ENCODE data around the gene CDKN2AIP.

CDKN2AIP gene

DNA sequence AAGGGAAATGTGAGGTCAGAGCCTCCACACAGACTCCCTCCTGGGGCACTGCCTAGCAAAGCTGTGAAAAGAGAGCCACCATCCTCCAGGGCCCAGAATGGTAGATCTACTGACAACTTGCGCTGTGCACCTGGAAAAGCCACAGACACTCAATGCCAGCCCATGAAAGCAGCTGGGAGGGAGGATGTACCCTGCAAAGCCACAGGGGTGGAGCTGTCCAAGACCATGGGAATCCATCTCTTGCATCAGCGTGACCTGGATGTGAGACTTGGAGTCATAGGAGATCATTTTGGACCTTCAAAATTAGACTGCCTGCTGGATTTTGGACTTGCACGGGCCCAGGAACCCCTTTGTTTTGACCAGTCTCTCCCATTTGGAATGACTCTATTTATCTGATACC is 22.8 kb downstream of the CDKN2AIP start:
- TF ChIP-seq EZH2phosphoT487 (conservative IDR thresholded peaks at IDR 0.05; ENCODE audit: low read length), result no peak
- TF ChIP-seq, protein P1, sequence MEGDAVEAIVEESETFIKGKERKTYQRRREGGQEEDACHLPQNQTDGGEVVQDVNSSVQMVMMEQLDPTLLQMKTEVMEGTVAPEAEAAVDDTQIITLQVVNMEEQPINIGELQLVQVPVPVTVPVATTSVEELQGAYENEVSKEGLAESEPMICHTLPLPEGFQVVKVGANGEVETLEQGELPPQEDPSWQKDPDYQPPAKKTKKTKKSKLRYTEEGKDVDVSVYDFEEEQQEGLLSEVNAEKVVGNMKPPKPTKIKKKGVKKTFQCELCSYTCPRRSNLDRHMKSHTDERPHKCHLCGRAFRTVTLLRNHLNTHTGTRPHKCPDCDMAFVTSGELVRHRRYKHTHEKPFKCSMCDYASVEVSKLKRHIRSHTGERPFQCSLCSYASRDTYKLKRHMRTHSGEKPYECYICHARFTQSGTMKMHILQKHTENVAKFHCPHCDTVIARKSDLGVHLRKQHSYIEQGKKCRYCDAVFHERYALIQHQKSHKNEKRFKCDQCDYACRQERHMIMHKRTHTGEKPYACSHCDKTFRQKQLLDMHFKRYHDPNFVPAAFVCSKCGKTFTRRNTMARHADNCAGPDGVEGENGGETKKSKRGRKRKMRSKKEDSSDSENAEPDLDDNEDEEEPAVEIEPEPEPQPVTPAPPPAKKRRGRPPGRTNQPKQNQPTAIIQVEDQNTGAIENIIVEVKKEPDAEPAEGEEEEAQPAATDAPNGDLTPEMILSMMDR (IDR thresholded peaks at IDR 0.05; ENCODE audit: insufficient read depth, low read length, poor library complexity, severe bottlenecking), result no peak
- Histone ChIP-seq H3K4me2 (ENCODE audit: low read depth, low read length, poor library complexity, severe bottlenecking) (no peak overlapping the region), H3F3A (ENCODE audit: insufficient read depth) (no peaks in the 10 kb centered on the region), H3K27ac (ENCODE audit: low read depth, low read length) (no peak overlapping the region), H3K27me3 (ENCODE audit: low read length) (no peaks in the 10 kb centered on the region), H3K79me2 (ENCODE audit: insufficient read depth, low read length) (no peaks in the 10 kb centered on the region), H3K4me3 (ENCODE audit: insufficient read depth, low read length, poor library complexity, severe bottlenecking) (no peak overlapping the region), H3K36me3 (ENCODE audit: low read length) (no peaks in the 10 kb centered on the region), H4K20me1 (ENCODE audit: low read depth, low read length) (no peaks in the 10 kb centered on the region), H3K9me3 (ENCODE audit: insufficient read depth, low read length) (no peaks in the 10 kb centered on the region), H2AFZ (ENCODE audit: low read depth, low read length, severe bottlenecking) (no peak overlapping the region), H3K9ac (ENCODE audit: low read length) (no peak overlapping the region), H3K9me2 (replicated peaks; ENCODE audit: insufficient read depth, low read length) (no peaks in the 10 kb centered on the region)

DNA sequence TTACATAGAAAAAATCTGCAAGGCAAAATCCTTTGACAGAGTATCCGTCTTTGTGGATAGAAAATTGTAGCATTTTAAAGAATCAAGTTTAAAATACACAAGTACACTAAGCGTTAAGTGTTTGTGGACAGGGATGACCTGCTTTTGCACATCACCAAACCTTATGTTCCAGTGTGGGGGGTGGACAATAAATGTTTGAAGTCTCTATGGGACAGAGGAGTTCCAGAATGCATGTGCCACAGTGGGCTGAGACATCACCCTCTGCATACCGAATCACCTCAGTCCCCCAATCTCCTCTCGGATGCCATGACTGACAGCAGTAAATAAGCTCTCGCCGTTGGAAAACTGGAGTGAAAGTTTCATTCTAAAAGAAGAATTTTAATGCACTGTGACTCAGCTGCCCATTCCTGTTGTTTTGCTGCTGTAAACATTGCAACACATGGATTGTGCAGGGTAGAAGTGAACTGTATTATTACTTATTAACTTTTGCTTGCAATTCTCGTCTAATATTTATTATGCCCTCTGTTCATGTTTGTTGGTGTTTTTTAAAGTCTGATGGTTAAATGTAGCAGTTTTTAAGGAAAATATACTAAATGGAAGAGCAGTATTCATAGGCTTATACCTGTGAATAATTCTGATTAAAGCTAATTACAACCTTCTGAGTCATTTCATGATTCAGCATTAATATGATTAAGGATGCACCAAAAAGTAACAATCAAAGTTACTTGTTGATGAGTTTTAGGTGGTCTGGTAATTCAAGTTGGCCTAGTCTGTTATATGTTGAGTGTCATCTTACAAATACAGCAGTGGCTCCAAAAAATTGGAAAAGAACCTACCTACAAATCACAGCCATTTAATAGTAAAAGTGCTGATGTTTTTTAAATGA is 24.0 kb downstream of the CDKN2AIP start:
- no peak overlapping the region for H3K9ac ChIP-seq (ENCODE audit: low read length)
- no peak overlapping the region for H3K4me3 ChIP-seq (ENCODE audit: insufficient read depth, low read length, poor library complexity, severe bottlenecking)
- no peak overlapping the region for H2AFZ ChIP-seq (ENCODE audit: low read depth, low read length, severe bottlenecking)
- H3K27ac ChIP-seq (ENCODE audit: low read depth, low read length), result no peak overlapping the region
- H3F3A ChIP-seq (ENCODE audit: insufficient read depth), result no peaks in the 10 kb centered on the region
- no peaks in the 10 kb centered on the region for H4K20me1 ChIP-seq (ENCODE audit: low read depth, low read length)
- TF ChIP-seq, protein P1 (IDR thresholded peaks at IDR 0.05; ENCODE audit: insufficient read depth, low read length, poor library complexity, severe bottlenecking), result no peak
- TF ChIP-seq EZH2phosphoT487 (conservative IDR thresholded peaks at IDR 0.05; ENCODE audit: low read length), result no peak
- no peaks in the 10 kb centered on the region for H3K9me2 ChIP-seq (replicated peaks; ENCODE audit: insufficient read depth, low read length)
- no peaks in the 10 kb centered on the region for H3K27me3 ChIP-seq (ENCODE audit: low read length)
- H3K4me2 ChIP-seq (ENCODE audit: low read depth, low read length, poor library complexity, severe bottlenecking), result no peak overlapping the region
- H3K9me3 ChIP-seq (ENCODE audit: insufficient read depth, low read length), result no peaks in the 10 kb centered on the region
- no peaks in the 10 kb centered on the region for H3K79me2 ChIP-seq (ENCODE audit: insufficient read depth, low read length)
- no peaks in the 10 kb centered on the region for H3K36me3 ChIP-seq (ENCODE audit: low read length)

DNA sequence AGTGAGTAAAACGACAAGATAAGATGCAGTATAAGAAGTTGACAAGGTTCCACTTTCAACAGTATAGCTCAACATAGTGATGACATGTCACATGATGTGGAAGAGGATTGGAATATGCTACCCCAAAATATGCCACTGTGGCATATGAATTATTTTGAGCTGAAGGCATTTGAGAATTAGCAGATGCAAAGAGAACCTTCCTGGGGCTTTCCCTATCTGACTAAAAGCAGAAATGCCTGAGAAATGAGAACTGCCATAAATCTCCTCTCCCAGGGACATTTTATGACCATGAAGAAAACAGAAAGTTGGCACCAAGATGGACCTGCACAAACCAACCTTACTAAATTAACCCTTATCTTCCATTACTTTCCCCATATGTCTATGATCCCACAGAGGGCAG is 24.8 kb downstream of the CDKN2AIP start:
- H3K36me3 ChIP-seq (ENCODE audit: low read length), result no peaks in the 10 kb centered on the region
- H3K4me3 ChIP-seq (ENCODE audit: insufficient read depth, low read length, poor library complexity, severe bottlenecking), result no peak overlapping the region
- no peaks in the 10 kb centered on the region for H4K20me1 ChIP-seq (ENCODE audit: low read depth, low read length)
- H3K9ac ChIP-seq (ENCODE audit: low read length), result no peak overlapping the region
- H3K27ac ChIP-seq (ENCODE audit: low read depth, low read length), result no peak overlapping the region
- no peaks in the 10 kb centered on the region for H3K9me3 ChIP-seq (ENCODE audit: insufficient read depth, low read length)
- TF ChIP-seq, protein P1 (IDR thresholded peaks at IDR 0.05; ENCODE audit: insufficient read depth, low read length, poor library complexity, severe bottlenecking), result no peak
- TF ChIP-seq EZH2phosphoT487 (conservative IDR thresholded peaks at IDR 0.05; ENCODE audit: low read length), result no peak
- H3K9me2 ChIP-seq (replicated peaks; ENCODE audit: insufficient read depth, low read length), result no peaks in the 10 kb centered on the region
- no peak overlapping the region for H3K4me2 ChIP-seq (ENCODE audit: low read depth, low read length, poor library complexity, severe bottlenecking)
- no peaks in the 10 kb centered on the region for H3K79me2 ChIP-seq (ENCODE audit: insufficient read depth, low read length)
- H3K27me3 ChIP-seq (ENCODE audit: low read length), result no peaks in the 10 kb centered on the region
- H2AFZ ChIP-seq (ENCODE audit: low read depth, low read length, severe bottlenecking), result no peak overlapping the region
- H3F3A ChIP-seq (ENCODE audit: insufficient read depth), result no peaks in the 10 kb centered on the region

Measured in SU-DHL-6 (cell line).